GM18907 (cell line): Measurements from ENCODE around the gene LARGE1.

Source experiments
- ATAC-seq: cut with Tn5 transposase; IDR thresholded peaks from one replicate; pipeline ENCODE4 v1.9.1; 2021; ENCODE audit warnings: mild to moderate bottlenecking, moderate library complexity; ENCODE audit not compliant: unreplicated experiment

The LARGE1 gene

DNA sequence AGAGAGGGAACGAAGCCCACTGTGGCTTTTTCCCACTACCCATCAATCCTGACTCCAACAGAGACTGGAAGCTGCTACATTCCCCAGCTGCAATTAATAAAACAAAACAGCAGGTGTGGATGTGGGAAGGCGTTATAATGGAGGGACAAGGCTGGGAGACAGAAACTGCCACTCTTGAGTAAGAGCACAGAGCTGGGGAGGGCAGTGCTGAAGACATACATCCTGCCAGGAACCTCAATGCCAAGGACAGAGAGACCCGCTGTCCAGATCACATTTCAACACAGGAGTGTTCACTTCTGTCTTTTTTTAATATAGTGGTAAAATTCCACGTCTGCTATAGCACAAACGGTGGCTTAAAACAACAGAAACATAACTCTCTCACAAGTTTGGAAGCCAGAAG, 94.5 kb downstream of the LARGE1 start:
- no peak for ATAC-seq

DNA sequence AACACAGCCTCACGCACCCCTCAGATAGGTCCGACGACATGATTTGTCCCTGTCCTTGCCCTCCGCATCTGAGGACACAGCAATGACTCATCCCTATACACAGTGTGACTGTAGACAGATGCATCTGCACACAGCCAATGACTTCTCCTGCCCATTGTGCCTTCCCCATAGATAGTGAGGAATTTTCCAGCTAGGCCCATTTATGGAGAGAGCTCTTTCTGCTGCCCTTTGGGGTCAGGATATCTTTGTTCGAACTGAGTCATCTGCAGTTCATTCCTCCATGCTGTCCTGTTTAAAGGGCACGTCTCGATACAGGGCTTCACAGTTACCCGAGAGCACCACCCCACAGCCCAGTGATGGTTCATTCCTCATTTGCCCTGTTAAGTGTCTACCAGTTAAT, 96.7 kb downstream of the LARGE1 start:
- no peak for ATAC-seq

DNA sequence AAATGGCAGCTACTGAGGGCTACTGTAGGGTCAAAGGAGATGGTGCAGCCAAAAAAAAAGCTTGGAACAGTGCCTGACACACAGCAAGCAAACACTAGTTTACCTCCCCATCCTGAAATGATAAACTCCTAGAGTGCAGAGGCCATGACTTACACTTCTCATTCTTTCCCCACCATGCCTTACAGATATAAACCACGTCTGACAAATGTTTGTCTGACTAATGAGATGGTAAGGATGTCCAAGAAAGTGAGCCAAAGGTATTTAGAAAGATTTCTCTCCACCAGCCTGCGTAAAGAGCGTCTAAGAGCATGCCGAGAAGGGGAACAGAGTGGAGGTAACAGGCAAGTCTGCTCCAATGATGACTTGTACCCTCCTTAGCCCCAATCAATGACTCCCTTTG, 99.0 kb downstream of the LARGE1 start:
- no peak for ATAC-seq

DNA sequence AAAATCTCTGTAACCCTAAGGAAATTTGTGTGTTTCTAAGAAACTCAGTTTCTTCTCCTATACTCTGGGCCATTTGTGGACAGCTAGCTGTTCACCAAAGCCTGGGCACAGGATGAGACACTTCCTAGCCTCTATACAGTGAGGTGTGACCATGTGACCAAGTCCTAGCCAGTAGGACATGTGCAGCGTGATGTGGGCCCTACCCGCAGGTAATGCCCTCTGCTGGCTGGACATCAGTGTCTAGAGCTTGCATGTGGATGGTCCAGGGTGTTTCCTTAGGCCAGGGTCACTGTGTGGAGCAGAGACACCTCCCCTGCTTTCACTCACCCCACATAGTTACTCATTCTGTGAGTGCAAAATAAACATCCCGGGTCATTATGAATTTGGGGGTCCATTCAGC, 100.5 kb downstream of the LARGE1 start:
- no peak for ATAC-seq

DNA sequence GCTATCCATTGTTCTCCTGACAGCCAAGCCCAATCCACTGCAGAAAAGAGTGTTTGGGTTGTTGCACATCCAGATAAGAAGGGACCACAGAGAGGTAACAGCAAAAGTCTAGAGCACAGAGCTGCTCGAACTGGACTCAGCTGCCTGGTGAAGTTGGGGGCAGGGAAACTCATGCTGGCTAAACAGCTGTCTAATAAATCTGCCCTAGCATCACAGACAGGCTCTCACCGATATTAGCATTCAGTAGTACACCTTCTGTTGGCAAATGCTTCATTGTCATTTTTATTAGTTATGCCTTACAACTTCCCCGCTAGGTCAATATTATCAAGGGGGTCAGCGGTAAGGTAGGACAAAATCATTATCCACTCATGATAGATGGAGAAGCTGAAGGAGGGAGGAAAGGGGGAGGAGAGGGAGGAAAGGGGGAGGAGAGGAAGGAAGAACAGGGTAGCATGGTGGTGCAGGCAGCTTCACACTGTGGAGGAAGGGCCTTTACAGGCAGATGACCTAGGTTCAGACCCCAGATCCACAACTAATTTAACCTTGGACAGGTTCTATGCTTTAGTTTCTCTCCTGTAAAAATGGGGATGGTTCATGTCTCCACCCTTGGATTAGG, 102.7 kb downstream of the LARGE1 start:
- ATAC-seq = no peak

DNA sequence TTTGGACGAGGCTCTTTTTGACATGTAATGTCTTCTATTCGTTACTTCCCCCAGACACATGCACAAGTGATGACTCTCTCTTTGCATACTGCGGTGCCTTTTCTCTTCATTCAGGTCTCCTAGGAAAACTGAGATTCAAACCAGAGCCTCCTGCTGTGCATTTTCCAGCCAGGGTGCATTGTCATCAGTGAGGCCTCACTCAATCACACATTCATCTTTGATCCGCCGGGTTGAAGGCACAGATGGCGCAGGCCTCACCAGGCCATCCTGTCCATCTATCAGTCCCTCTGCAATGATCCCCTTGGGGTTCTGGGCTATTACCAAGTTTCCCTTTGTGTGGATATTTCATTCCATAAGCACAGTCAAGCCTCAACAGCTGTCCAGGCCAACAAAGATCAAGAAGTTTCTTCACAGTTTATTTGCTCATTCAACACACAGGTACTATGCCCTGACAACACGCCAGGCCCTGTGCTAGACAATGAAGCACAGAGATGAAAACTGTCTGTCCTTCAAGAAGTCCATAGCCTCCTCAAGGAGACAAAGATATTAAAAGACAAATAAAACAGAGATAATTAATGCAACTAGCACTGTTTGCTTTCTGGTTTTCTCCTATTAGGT, 107.8 kb downstream of the LARGE1 start:
- ATAC-seq = no peak

DNA sequence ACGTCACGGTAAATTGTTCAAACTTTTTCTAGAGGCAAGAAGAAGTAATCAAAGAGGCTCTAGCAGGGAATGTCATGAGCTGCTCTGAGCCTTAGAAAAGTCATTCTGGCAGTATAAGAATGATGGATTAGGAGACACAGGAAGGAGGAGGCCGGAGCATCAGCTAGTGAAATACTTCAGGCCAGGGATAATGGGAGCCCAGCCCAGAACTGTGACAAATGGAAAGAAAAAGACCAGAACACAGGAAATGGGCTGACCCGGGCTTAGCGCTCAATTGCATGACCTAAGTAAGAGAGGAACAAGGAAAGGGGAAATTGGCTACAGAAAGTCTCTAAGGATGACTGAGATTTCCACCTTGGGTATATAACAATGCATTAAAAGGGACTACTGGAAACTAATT, 108.6 kb downstream of the LARGE1 start:
- ATAC-seq = no peak

DNA sequence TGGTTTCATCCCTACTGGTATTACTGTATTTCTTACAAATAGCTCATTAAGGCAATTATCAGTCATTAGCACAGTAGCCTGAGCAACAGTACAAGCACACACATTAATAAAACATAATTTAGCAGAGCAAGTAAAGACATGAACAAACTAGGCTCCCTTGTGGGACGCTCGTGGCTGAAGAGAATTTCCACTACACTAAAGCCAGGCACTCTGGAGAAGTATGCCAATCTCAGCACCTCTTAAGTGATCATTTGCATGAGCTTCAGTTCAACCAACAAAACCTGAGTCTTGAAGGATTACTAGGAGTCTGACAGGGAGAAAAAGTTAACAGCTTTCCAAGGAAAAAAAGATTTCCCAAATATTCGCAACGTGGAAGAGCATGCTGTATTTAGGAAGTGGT, 109.1 kb downstream of the LARGE1 start:
- ATAC-seq = no peak

DNA sequence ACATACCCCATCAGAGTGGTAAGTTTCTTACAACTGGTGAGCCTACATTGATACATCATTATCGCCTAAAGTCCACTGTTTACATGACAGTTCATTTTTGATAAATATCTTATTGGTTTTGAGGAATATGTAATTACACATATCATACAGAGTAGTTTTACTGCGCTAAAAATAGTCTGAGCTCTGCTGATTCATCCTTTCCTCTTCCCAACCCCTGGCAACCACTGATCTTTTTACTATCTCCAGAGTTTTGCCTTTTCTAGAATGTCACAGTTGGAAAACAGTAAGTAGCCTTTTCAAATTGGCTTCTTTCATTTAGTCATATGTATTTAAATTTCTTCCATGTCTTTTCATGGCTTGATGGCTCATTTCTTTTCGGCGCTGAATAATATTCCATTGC, 112.8 kb downstream of the LARGE1 start:
- no peak for ATAC-seq

DNA sequence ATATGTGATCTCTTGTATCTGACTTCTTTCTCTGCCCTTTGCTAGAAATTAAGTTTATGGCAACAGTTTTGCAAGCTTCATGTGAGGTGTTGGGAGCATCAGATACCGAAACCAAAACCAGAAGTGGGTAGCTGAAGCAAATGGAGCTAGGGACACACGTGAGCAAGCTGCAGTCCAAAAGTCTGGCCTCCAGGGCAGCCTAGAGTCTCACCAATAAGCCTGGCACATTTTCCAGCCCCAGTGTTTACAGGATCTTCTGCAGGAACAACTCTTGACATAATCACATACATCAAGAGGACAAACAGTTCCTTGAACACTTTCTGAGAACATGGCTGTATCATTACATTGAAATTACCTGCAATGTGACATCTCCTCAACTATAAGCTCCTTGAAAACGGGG, 114.1 kb downstream of the LARGE1 start:
- no peak for ATAC-seq

DNA sequence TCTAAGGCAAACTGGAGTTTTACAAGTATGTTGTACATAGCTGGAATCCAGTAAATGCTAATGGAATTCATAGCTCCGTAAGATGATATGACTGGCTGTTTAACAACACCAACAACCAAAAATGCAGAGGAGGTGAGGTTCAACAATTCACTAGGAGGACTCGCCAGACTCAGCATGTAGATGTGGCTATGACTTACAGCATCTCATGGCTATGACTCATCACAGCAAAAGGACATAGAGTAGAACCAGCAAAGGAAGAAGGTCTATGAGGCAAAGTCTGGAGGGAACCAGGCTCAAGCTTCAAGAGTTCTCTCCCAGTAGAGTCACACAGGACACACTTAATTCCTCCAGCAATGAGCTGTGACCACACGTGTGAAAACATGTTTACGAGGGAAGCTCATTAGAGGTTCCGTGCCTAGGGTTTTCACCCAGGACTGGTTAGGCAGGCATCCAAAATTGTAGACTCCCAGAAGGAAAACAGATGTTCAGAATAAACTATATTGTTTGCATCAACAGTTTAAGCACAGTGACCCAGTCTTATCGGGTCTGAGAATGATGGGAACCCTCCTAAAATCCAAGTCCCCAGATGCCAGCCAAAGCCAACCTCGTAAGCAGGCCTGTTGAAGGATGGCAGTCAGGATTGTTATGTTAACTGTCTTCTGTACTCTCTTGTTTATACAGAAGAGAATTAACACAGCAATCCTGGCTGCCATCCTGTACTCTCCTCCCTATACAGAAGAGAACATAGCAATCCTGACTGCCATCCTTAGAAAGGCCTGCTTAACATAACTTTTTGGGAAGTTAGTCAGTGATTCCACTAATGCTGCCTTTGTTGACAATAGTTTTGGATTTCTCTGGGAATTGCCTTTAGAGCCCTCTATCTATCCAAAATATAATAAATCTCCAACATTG, 116.6 kb downstream of the LARGE1 start:
- no peak for ATAC-seq

DNA sequence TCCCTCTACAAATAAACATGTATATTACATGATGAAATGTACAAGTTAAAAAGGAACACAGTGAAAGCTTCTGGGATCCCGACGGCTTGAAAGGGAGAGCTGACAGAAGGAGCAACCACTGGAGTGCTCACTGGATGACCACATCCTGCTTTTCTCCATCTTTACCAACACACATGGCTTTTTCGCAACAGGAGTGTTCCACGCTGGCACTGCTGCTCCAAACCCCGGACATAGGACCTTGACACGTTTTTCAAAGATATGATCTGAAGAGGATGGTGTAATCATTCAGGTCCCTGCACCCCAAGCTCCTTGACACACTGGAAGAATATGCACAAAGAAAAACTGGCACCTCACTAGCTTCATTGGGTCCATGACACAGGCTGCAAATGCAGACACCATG, 121.9 kb downstream of the LARGE1 start:
- ATAC-seq = no peak

DNA sequence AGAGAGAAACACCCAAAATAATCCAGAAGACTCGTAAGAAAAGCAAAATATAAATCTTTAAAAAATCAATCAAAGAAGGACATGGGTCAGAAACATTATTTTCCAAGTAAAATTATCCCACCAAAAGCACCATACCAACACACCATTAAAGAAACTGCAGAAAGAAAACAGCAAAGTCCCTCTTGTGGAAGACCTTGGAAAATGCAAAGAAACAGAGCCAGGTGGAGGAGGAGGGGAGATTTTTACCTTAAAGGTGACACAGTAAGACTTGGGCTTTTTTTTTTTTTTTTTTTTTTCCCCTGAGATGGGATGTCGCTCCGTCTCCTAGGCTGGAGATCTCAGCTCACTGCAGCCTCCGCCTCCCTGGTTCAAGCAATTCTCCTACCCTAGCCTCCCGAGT, 123.8 kb downstream of the LARGE1 start:
- ATAC-seq = no peak

DNA sequence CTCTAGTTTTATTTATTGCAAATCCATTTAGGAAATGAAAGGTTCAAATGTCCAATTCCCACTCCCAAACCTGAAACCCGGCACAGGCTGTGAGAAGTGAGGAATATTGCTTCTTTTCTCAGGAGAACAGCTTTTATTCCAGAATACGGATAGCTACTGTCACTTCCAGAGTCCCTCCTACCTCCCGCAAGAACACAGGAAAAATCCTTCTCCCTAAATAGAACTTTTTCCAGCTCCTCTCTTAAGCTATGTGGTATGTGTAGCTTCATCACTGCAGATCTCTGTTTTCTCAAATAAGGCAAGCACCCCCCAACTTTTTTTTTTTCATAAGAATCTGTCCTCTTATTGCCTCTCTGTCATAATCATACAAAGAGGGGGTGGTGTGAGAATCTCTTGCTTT, 126.8 kb downstream of the LARGE1 start:
- no peak for ATAC-seq

DNA sequence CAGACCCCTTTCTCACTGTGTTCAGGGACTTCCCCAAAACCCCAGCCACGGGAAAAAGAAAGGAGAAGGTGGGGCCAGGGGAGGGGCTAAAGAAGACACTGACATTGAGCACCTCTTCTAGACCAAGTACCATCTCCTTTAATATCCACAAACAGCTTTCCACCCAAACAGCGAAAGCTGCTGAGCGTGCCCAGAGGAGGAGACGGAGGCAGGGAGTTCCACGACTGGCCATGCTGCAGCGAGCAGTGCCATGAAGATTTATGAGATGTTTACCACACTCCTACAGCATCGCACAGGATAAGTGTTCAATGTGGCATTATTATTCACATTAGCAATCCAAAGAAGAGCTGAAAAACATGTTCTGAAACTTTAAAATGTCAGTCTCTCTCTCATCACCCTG, 127.4 kb downstream of the LARGE1 start:
- no peak for ATAC-seq

DNA sequence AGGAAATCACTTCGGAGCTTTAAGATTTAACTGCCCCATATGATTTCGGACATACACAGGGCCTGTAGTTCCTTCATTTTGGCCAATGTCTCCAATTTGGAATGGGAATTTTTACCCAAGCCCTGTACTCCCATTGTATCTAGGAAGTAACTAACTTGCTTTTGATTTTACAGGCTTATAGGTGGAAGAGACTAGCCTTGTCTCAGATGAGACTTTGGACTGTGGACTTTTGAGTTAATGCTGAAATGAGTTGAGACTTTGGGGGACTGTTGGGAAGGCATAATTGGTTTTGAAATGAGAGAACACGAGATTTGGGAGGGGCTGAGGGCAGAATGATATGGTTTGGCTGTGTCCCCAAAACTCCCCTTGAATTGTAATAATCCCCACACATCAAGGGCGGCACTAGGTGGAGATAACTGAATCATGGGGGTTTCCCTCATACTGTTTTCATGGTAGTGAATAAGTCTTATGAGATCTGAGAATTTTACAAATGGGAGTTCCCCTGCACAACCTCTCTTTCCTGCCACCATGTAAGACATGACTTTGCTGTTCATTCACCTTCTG, 130.5 kb downstream of the LARGE1 start:
- no peak for ATAC-seq

DNA sequence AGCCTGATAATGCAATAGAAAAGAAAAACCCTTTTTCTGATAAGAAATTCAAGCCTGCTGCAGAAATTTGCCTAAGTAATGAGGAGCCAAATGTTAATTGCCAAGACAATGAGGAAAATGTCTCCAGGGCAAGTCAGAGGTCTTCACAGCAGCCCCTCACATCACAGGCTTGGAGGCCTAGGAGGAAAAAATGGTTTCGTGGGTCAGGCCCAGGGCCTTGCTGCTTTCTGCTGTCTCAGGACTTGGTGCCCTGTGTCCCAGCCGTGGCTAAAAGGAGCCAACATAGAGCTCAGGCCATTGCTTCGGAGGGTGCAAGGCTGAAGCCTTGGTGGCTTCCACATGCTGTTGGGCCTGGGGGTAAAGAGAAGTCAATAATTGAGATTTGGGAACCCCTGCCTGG, 131.3 kb downstream of the LARGE1 start:
- ATAC-seq = no peak

DNA sequence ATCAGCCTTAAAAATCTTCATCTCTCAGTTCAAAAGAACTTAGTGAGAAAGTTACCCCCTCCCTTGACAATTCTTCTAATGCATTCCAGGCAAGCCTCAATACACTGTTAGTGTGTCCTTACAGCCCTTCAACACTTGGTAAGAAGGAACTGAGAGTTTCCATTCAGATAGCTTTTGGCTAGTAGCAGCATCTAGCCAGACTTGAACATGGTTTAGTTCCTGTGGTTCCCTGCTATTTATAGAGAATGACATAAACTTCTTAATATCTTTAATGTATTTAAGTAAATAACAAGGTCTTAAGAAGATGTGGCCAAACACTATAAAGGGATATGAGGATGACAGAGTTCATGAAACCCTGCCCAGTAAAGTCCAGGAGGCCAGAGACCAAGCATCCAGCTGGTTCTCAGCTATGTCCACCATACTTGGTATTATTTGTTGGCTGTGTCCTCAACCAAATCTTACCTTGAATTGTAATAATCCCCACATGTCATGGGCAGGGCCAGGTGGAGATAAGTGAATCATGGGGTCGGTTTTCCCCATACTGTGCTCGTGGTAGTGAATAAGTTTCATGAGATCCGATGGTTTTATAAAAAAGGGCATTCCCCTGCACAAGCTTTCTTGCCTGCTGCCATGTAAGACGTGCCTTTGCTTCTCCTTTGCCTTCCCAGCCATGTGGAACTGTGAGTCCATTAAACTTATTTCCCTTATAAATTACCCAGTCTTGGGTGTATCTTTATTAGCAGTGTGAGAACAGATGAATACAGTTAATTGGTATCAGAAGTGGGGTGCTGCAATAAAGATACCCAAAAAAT, 132.4 kb downstream of the LARGE1 start:
- ATAC-seq = no peak

DNA sequence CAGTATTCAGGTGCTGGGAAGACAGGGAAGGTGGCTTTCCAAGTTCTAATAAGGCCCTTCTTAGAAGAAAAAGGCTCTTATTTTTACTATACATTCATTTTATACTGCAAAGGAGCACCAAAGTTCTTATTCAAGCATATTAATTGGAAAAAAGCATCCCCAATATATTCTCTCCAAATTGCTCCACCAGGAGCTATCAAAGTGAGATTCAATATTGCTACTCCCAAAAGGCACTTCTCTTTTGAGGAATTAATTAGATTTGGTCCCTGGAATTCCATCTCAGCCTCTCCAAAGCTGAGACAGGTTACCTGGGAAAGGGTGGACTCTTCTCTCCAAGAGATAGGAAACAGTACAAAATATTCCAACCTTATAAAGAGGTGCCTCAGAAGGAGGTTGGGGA, 134.1 kb downstream of the LARGE1 start:
- no peak for ATAC-seq

DNA sequence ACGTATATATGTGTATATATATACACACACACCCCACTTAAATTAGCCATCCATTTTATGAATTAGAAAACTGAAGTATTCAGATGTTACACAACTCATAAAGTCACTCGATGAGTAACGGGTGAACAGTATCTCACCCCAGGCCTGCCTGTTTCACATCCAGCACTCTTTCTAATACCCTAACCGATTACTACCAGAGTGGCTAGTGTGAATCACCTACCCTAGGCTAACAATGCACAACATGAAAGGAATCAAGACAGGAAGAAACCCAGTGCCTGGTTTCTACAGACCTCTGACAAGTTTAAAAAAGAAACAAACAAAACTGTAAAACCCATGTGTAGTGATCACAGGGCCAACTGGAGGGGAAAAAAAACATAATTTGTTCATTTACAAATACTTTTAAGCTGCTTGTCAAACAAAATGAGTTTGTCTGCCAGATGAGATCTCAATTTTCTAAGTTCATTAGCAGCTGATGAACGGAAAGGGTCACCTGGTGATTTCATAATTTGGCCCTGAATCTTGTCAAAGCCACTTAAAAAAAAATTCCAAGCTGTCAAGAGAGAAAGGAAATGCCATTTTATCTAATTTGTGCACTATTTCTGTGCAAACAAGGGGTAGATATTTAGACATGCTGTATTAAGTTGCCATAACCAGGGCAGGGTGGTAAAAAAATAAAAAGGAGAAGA, 134.8 kb downstream of the LARGE1 start:
- ATAC-seq = no peak
